ENCODE results near the gene FAM204A.

GRCh38 chr10:118332236-118332635, 9.9 kb downstream of the FAM204A start:
- TF ChIP-seq CTCF (IDR thresholded peaks at IDR 0.05; ENCODE audit: low read length) (no peak), EZH2 (optimal IDR thresholded peaks at IDR 0.05; ENCODE audit: low read depth, low read length) (no peak), EZH2phosphoT487 (IDR thresholded peaks at IDR 0.05; ENCODE audit: low read length) (no peak)

Measured in MM.1S (cell line).